ENCODE measurements around the gene BHMT.
"Not testable (repeated sequence)": the region's sequence is repeated elsewhere in the genome, so short reads cannot be mapped to it uniquely, and the experiment has no call there.

The BHMT gene

DNA sequence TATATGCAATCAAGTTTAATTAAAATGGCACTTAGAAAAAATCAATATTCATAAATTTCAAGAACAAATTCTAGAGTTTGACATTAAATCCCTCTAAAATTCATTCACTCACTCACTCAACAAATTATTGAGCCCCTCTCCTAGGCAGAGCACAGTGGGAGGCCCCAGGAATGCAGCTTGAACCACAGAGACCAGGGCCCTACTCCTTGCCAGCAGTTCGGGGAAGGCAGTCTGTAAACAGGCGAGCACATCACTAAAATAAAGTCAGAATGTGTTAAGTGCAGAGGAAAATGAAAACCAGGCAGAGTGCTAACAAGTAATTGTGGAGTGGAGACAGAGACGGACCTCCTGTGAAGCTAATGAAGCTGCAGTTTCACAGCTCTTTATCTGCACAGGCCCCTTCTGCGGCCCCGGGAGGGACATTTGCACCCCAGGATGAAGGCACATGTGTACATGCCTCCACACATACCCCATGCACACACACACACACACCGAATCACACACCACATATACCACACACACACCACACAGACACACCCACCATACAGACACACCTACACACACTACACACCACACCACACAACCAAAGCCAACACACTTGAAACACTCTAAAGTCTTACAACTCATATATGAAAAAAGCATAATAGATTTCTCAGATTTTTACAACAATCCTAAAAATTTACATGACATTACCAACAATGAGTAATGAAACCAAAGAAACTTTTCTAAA lies 40.5 kb downstream of the BHMT start:
- intact Hi-C loops (cut with DNase I): no loop called here
- DNase-seq: no peak

DNA sequence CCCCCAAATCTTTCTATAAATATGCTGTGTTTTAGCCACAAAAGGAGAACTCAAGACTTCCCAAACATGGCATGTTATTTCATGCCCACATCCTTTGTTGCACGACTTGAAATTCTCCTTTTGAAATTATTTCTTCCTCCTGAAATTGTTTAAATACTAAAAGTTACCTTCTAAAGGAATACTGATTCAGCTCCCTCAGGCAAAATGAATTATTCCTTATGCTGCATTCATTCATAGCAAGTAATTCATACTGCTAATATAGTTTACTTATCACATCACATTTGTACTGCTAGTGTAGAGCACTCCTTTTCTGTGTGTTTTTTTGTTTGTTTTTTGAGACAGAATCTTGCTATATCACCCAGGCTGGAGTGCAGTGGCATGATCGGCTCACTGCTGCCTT lies 45.7 kb downstream of the BHMT start:
- no peak for DNase-seq
- intact Hi-C loops (cut with DNase I): no loop called here

DNA sequence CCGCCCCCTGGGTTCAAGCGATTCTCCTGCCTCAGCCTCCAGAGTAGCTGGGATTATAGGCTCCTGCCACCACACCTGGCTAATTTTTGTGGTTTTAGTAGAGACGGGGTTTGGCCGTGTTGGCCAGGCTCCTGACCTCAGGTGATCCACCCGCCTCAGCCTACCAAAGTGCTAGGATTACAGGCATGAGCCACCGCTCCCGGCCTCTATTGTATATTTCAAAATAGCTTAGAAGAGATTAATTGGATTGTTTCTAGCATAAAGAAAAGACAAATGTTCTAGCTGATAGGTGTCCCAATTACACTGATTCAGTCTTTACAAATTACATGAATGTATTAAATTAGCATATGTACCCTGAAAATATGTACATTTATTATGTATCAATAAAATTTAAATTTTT lies 50.0 kb downstream of the BHMT start:
- intact Hi-C loops (cut with DNase I); DNase-seq: not testable (repeated sequence)

DNA sequence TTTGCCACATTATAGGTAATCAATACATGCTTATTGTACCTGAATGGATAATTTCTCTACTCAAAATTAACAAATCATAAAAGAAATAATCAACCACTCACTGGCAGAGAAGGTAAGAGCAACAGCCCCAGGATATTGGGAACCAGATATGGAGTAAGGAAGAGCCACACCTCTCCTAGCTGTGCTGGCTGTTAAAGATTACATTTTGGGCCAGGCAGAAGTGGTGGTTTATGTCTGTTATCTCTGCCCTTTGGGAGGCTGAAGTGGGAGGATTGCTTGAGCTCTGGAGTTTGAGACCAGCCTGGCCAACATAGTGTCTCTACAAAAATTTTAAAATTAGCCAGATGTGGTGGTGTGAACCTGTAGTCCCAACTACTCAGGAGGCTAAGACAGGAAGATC lies 56.4 kb downstream of the BHMT start:
- intact Hi-C loops (cut with DNase I): no loop called here
- no peak for DNase-seq

DNA sequence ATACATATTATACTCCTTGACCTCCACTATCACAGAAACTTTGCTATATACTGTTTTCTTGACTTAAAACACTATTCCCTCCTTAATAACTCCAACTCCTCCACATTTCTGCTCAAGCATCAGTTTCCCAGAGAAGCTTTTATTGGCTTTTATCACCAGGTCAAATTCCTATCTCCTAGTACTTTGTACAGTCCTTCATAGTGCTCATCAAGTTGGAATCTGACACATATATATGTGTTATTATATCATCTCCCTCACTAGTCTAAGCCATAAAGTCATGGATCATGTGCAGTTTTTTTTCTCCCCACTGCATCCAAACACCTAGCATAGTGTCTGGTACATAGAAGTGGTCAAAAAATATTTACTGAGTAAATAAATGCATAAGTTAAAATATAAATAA lies 59.1 kb downstream of the BHMT start:
- intact Hi-C loops (cut with DNase I): no loop called here
- no peak for DNase-seq

DNA sequence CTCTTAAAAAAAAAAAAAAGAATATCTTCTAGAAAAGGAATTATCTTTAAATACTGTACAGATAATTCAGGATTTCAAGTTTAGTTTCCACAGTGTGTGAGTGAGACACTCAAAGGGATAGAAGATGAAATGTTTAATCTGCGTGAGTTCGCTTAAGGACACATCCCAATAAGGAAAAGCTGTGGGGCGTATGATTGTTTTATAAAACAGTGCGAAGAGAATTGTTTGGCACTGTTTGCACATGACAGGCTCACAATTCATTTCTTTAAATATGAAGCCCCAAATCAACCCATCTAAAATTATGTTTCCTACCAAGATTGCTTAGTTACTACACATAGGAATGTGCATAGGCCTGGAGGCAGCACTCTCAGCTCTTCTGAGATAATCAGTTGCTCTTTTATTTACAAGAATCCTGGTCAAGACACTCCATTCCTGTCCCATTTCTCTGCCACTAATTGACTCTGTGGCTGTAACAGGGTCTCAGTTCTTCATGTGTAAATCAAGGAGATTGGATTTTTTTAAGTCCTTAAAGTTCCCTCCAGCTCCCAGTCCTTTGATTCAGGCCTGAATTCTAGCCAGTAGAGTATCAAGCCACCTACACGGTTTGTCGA lies 60.1 kb downstream of the BHMT start:
- no peak for DNase-seq
- intact Hi-C loops (cut with DNase I): no loop called here

DNA sequence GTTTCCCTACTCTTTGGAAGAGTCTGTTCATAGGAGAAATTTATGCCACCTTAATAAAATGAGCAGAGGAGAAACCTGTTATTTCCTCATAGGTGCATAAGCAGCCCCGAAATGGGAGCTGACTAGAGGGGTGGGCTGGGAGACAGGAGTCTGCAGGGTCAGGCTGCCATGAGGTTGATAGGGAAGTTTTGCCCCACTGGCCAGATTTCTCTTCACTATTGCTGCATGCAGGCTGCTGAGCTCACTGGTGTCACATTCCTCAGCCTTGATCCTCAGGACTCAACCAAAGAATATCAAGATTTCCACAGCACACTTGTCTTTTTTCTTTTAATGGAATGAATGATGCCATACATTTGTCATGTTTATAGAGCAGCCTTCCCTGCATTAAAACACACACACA lies 60.7 kb downstream of the BHMT start:
- DNase-seq: no peak
- intact Hi-C loops (cut with DNase I): no loop called here

DNA sequence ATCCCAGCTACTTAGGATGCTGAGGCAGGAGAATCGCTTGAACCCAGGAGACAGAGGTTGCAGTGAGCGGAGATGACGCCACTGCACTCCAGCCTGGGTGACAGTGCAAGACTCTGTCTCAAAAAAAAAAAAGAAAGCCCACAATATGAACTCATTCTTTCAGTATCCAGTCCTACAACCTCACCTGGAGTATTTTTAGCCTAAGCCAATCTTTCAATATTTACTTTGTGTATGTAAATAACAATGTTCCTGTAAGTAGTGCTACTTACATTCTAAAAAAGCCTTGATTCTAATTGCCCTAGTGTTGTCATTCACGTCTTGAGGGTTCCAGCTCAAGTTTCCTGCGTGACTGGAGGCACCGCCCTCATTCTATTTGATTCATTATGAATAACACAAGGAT lies 62.0 kb downstream of the BHMT start:
- intact Hi-C loops (cut with DNase I): no loop called here
- no peak for DNase-seq

DNA sequence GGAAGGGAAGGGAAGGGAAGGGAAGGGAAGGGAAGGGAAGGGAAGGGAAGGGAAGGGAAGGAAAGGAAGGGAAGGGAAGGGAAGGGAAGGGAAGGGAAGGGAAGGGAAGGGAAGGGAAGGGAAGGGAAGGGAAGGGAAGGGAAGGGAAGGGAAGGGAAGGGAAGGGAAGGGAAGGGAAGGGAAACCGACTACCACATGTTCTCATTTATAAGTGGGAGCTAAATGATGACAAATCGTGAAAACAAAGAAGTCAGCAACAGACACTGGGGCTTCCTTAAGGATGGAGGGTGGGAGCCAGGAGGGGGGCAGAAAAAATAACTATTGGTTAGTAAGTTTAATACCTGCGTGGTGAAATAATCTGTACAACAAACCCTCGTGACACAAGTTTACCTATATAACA lies 68.8 kb downstream of the BHMT start:
- intact Hi-C loops (cut with DNase I); DNase-seq: not testable (repeated sequence)

DNA sequence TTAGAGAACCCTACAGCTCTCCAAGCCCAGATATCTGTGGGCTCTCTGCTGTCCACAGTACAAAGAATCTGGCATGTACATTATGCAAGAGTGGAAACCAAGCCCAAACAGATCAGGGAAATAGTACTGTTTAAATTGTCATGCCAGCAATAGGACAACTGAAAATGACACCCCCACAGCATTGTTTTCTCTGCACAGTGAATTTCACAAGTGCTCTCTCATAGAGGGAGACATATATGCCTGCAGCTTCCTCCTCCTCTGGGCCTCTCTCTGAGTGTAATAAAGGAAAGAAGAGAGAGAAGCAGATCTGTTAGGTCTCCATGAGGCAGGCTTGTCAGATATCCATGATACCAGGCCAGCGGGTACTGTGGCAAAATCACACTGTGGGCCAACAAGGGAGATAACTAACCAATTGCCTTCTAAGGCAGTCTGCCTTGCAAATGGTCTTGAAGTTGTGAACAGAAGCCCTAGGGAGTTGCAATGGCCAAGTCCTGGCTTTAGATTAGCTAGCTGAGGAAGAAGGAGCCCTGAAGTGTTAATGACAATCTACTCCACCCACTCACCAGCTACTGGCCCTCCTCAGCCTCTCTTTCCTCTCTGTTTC lies 69.9 kb downstream of the BHMT start:
- DNase-seq: no peak

More for the DNA sequence above, 69.9 kb downstream of the BHMT start:
- intact Hi-C loops (cut with DNase I): no loop called here
